HG03558 (cell line): ENCODE results near the gene HIVEP2.

Source experiments
- ATAC-seq: cut with Tn5 transposase; IDR thresholded peaks from one replicate; pipeline ENCODE4 v1.9.1; 2021; ENCODE audit warnings: moderate number of reproducible peaks; ENCODE audit not compliant: unreplicated experiment; ENCODE audit errors: extremely low read depth

The HIVEP2 gene

GRCh38 chr6:142823256-142823902 lies 121.6 kb downstream of the HIVEP2 start:
- no peak for ATAC-seq

GRCh38 chr6:142822842-142823241 lies 122.1 kb downstream of the HIVEP2 start:
- ATAC-seq: no peak

GRCh38 chr6:142822383-142822782 lies 122.6 kb downstream of the HIVEP2 start:
- peak; percentile 76 for ATAC-seq

GRCh38 chr6:142821860-142822259 lies 123.1 kb downstream of the HIVEP2 start:
- no peak for ATAC-seq

- ATAC-seq: no peak
Observed at GRCh38 chr6:142821164-142821716, 123.7 kb downstream of the HIVEP2 start.

- no peak for ATAC-seq
Observed at GRCh38 chr6:142820338-142821051, 124.5 kb downstream of the HIVEP2 start.

- ATAC-seq: peak; percentile 37
Observed at GRCh38 chr6:142819603-142820337, 125.2 kb downstream of the HIVEP2 start.

GRCh38 chr6:142816486-142816885 lies 128.5 kb downstream of the HIVEP2 start:
- ATAC-seq: no peak

GRCh38 chr6:142816031-142816430 lies 128.9 kb downstream of the HIVEP2 start:
- ATAC-seq: no peak

- ATAC-seq: no peak
Observed at GRCh38 chr6:142811923-142812322, 133.1 kb downstream of the HIVEP2 start.

GRCh38 chr6:142810952-142811514 lies 133.9 kb downstream of the HIVEP2 start:
- ATAC-seq: no peak

GRCh38 chr6:142809947-142810346 lies 135.0 kb downstream of the HIVEP2 start:
- no peak for ATAC-seq

- no peak for ATAC-seq
Observed at GRCh38 chr6:142808405-142809061, 136.4 kb downstream of the HIVEP2 start.

GRCh38 chr6:142805042-142805441 lies 139.9 kb downstream of the HIVEP2 start:
- no peak for ATAC-seq

GRCh38 chr6:142804490-142804889 lies 140.5 kb downstream of the HIVEP2 start:
- no peak for ATAC-seq

- no peak for ATAC-seq
Observed at GRCh38 chr6:142803495-142804058, 141.4 kb downstream of the HIVEP2 start.

GRCh38 chr6:142803032-142803431 lies 141.9 kb downstream of the HIVEP2 start:
- ATAC-seq: no peak

- no peak for ATAC-seq
Observed at GRCh38 chr6:142802124-142802523, 142.9 kb downstream of the HIVEP2 start.

GRCh38 chr6:142800240-142800639 lies 144.7 kb downstream of the HIVEP2 start:
- no peak for ATAC-seq

- ATAC-seq: no peak
Observed at GRCh38 chr6:142799639-142800038, 145.3 kb downstream of the HIVEP2 start.
